Stimulated activated CD4-positive, alpha-beta T cell treated with anti-CD3 and anti-CD28 coated beads, Interleukin-15, amount 100 ng/mL, for 1 hour (primary cell): ENCODE data around the gene CPNE2.

Experiments used
- DNase-seq, 2 donors: peaks; one replicate each; pipeline ENCODE4 v3.0.0-alpha.2; 2020; ENCODE audit warnings: low read depth in 1 of 2, low spot score in 1 of 2

The CPNE2 gene

GRCh38 chr16:57191056-57191571 is 98.7 kb downstream of the CPNE2 start:
- no peak for DNase-seq

- DNase-seq, result no peak
These were observed 99.8 kb downstream of the CPNE2 start for GRCh38 chr16:57192146-57192545.

- DNase-seq, result no peak
These were observed 100.5 kb downstream of the CPNE2 start for GRCh38 chr16:57192720-57193486.

- no peak for DNase-seq
These were observed 102.1 kb downstream of the CPNE2 start for GRCh38 chr16:57194512-57194911.

- DNase-seq, result no peak
These were observed 103.9 kb downstream of the CPNE2 start for GRCh38 chr16:57196286-57196685.

- no peak for DNase-seq
These were observed 104.4 kb downstream of the CPNE2 start for GRCh38 chr16:57196753-57197152.
